Kidney (tissue), 14 donors: ENCODE results near the gene DDAH2. TPM values are rescaled to one million over a fixed set of nuclear protein-coding genes. Genes with fewer than 3 reads are reported as not detected.

Source experiments
- DNase-seq, 5 donors: peaks; one replicate each; pipeline ENCODE4 v3.0.0-alpha.2; 2013 to 2020
- FAIRE-seq: peaks from 2 replicates; lab custom pipeline; 2012; peaks lifted over from hg19 to GRCh38; lab: Jason Lieb, UNC
- H3K27ac ChIP-seq, 2 donors: one replicate each; pipeline ENCODE4 v1.7.0; 2013; ENCODE audit warnings: low read depth in 2 of 2, low read length in 2 of 2, inconsistent platforms in 1 of 2
- H3K27me3 ChIP-seq: one replicate; pipeline ENCODE4 v1.7.1; 2013; ENCODE audit warnings: low read length, inconsistent platforms; ENCODE audit not compliant: control insufficient read depth, insufficient read depth
- H3K36me3 ChIP-seq, 3 donors: one replicate each; pipeline versions ENCODE4 v1.7.0 to v1.7.1; 2013; ENCODE audit warnings: low read length in 3 of 3, control low read depth in 1 of 3, inconsistent platforms in 1 of 3; ENCODE audit not compliant: insufficient read depth in 3 of 3, control insufficient read depth in 2 of 3
- H3K4me1 ChIP-seq, 3 donors: one replicate each; pipeline versions ENCODE4 v1.7.0 to v1.7.1; 2013; ENCODE audit warnings: low read length in 3 of 3, inconsistent platforms in 1 of 3, low read depth in 1 of 3; ENCODE audit not compliant: control insufficient read depth in 2 of 3, insufficient read depth in 2 of 3
- H3K4me3 ChIP-seq, 3 donors: one replicate each; pipeline versions ENCODE4 v1.7.0 to v1.8.1; 2013; ENCODE audit warnings: low read length in 3 of 3, control low read depth in 1 of 3, inconsistent platforms in 1 of 3
- H3K9ac ChIP-seq, 3 donors: one replicate each; pipeline versions ENCODE4 v1.7.0 to v1.7.1; 2013; ENCODE audit warnings: low read length in 3 of 3, control low read depth in 1 of 3, inconsistent platforms in 1 of 3
- H3K9me3 ChIP-seq, 3 donors: one replicate each; pipeline versions ENCODE4 v1.7.0 to v1.7.1; 2013; ENCODE audit warnings: low read length in 3 of 3, control low read depth in 1 of 3, inconsistent platforms in 1 of 3; ENCODE audit not compliant: control insufficient read depth in 2 of 3, insufficient read depth in 1 of 3
- CTCF ChIP-seq: IDR thresholded peaks from 3 replicates; pipeline ENCODE4 v1.5.1; 2012; ENCODE audit warnings: mild to moderate bottlenecking, moderate library complexity, borderline replicate concordance; ENCODE audit not compliant: insufficient read depth; ENCODE audit errors: extremely low read depth
- intact Hi-C: fragments of 100-400 bp; cut with DNase I; formaldehyde crosslinking; loops from one replicate; pipeline ENCODE4 v1.11.1; 2022
- polyA plus RNA-seq: library from polyadenylated mRNA; stranded (reverse); fragments of 350-450 nt; fragmentation: Illumina TruSeq; extraction: RNeasy Lipid Tissue Mini Kit (QIAGEN cat#74804); gene quantifications from one replicate; pipeline ENCODE4 v1.2.3, GENCODE V29; 2014; ENCODE audit warnings: low read depth, low replicate concordance; ENCODE audit not compliant: insufficient read depth
- total RNA-seq: library from RNA; stranded (reverse); fragmentation: NEBNext Ultra II Directional; extraction: Animal tissue kit (Norgen Biotek cat#: 25700); gene quantifications from one replicate; pipeline ENCODE4 v1.2.1, GENCODE V29; 2021
- donor health status: control.
- donor health status: control.
- donor health status: control.
- donor health status: control.
- donor health status: control.
- donor health status: DM: yes; HTN: yes; CAD: no.
- donor health status: Normal renal cell carcinoma (clear cell type).

The DDAH2 gene
- total and polyA plus RNA-seq, 2 donors from 2014 or later = 98.9 to 147 TPM

GRCh38 chr6:31713991-31714684 lies 15.0 kb downstream of the DDAH2 start:
- Histone ChIP-seq H3K9ac (no peak overlapping the region), H3K27me3 (no peaks in the 10 kb centered on the region), H3K4me1 (no peaks in the 10 kb centered on the region), H3K36me3 (no peaks in the 10 kb centered on the region), H3K9me3 (no peaks in the 10 kb centered on the region), H3K27ac (no peak overlapping the region), H3K4me3 (no peak overlapping the region)
- no peak for FAIRE-seq
- no peak for TF ChIP-seq CTCF
- intact Hi-C loops = no loop called here
- peak in 3 of 5 donors; percentile 67 to 80 (median 77) for DNase-seq

DNA sequence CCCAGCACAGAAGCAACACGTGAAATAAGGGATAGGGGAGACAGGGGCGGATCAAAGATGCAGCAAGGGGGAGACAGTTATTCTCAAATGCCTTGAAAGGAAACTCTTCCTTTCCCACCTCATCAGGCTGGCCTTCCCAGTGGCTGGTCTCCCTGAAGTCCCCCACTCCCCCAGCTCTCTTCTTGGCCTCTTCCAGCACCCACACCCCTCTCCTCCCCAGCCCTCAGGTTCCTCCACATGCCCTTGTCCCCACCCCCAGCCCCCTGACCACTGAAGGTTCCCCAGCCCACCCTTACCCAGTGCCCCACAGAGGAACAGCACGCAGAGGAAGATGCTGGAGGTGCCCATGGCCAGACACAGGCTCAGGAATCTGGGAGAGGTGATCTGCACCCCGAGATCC lies 15.6 kb downstream of the DDAH2 start:
- no peak for TF ChIP-seq CTCF
- Histone ChIP-seq H3K4me1 (no peaks in the 10 kb centered on the region), H3K9me3 (no peaks in the 10 kb centered on the region), H3K36me3 (no peaks in the 10 kb centered on the region), H3K9ac (no peak overlapping the region), H3K4me3 (no peak overlapping the region), H3K27ac (no peak overlapping the region), H3K27me3 (no peaks in the 10 kb centered on the region)
- intact Hi-C loops = no loop called here
- FAIRE-seq (no peak), DNase-seq (no peak)

DNA sequence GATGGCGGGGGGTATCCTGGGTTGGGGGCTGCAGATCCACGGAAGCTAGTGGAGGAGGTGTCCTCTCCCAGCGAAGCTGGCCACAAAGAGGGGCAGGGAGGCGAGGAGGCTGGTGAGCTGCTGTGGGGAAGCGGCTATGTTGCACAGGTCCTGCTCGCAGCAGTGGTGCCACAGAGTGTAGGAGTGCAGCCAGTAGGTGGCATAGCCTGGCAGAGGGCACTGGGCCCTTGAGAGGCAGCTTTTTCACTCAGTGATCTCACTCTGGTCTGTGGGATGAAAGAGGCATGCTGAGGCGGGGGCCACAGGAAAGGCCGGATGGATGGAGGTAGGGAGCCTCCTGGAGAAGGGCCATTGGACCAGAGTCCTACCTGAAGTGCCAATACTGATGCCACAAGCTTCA lies 16.8 kb downstream of the DDAH2 start:
- H3K36me3 ChIP-seq = no peaks in the 10 kb centered on the region
- no peak for FAIRE-seq

More for the DNA sequence above, 16.8 kb downstream of the DDAH2 start:
- Histone ChIP-seq H3K27ac (no peak overlapping the region), H3K27me3 (no peaks in the 10 kb centered on the region), H3K4me1 (no peaks in the 10 kb centered on the region), H3K9me3 (no peaks in the 10 kb centered on the region), H3K9ac (no peak overlapping the region), H3K4me3 (no peak overlapping the region)
- TF ChIP-seq CTCF = peak; percentile 13
- intact Hi-C loops = no loop called here
- no peak for DNase-seq
